GM19035 (cell line): Measurements from ENCODE around the gene ORC5.
"Not testable (repeated sequence)": the region's sequence is repeated elsewhere in the genome, so short reads cannot be mapped to it uniquely, and the experiment has no call there.

Experiments
- ATAC-seq: cut with Tn5 transposase; IDR thresholded peaks from one replicate; pipeline ENCODE4 v1.9.1; 2021; ENCODE audit not compliant: unreplicated experiment

The ORC5 gene

DNA sequence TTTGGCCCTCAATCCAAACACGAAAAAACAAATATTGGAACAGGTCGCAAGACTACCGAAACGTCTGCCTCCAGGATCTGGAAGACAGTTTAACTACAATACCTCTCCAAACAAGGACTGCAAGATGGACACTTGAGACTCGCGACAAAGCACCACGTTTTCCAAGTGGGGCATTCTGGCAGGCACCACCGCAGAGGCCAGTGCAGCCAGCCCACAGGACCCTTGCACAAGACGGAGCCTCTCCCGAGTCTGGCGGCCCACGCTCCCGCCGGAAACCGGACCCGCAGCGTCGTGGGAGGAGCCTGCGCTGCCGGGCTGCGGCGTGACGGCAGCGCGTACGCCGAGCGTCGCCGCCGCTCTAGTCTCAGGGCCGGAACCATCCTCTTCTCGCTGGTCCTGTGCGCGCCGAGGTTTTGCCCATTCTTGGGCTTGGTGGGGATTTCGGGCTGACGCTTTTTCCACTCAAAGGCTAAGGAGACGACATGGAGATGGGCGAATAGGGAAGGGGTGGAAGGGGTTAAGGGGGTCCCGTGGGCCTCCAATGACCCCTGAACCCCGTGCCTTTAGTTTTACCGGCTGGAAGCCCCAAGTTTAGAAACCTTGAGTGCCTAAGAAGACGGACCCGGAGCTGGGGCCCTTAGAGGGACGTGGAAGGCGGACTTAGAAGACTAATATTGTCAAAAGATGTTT lies at the start of gene ORC5:
Gene ORC5, minus strand, starts transcription at position 283 of the 690 bp plus-strand sequence. Its CDS starts 109 bp downstream, at position 174.
- ATAC-seq, result peak; percentile 100

DNA sequence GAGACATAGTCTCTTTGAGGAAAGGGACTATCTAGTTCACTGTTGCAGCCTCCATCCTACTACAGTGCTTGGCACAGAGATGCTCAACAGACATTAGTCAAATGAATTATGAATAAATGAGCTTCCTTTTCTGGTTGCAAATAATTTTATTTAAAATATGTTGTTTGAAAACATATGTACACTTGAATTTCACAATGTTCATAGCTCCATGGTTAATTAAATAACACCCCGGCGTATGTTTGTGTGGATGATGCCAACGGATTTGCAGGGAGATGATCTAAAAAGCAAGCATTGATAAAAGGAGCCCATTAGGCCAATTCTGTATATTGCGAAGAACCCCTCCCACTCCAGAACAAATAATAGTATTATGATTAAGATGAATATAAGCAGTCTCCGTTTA lies 47.8 kb upstream of the ORC5 start:
- ATAC-seq, result no peak

- ATAC-seq, result no peak
These were observed 47.4 kb upstream of the ORC5 start for GRCh38 chr7:104255194-104255593.

DNA sequence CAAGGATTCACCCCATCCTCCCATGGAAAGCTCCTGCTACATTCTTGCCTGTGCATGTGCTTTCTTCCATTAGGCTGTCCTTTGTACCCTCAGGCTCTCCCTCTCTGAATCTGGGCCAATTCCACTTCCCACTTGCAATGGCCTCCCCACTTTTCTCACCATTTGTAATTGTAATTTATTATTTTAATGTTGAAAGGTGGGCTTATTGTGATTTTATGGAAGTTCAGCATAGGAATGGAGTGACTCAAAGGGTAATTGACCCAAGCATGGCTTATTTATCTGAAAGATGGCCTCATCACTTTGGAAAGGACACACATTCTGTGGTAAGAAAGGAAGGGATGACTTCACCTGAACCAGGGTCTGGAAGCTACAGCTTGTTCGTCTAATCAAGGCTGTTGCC lies 46.9 kb upstream of the ORC5 start:
- ATAC-seq, result no peak

DNA sequence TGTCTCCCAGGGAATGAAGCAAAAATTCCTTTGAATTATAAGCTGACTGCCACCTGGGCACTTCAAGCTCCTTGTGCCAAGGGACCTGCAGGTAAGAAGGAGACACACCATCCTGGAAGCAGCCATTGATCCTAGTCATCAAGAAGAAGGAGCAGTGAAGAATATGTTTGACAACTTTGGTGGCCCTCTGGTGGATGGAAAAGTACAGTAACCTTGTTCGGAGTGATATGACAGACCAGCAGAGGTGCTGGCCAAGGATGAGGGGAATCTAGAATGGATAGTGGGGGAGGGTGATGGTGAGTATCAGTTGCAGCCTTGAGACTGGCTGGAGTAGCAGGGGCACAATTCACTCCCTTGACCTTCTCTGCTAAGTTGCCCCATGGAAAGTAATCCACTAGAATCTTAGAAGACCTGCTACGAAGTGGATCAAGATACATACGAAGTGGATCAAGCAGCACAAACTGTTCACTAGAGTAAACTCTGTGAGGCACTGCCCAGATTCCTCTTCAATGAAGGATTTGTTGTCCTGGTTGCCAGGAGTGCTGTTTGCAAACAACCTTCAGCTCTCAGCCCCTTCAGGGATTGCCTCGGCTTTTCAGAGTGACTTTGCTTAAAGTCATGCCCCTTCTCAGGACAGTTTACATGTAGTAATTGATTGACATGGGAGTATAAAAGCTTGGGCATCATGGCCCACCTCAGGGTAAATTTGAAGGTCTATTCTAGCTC lies 44.8 kb upstream of the ORC5 start:
- ATAC-seq, result no peak

DNA sequence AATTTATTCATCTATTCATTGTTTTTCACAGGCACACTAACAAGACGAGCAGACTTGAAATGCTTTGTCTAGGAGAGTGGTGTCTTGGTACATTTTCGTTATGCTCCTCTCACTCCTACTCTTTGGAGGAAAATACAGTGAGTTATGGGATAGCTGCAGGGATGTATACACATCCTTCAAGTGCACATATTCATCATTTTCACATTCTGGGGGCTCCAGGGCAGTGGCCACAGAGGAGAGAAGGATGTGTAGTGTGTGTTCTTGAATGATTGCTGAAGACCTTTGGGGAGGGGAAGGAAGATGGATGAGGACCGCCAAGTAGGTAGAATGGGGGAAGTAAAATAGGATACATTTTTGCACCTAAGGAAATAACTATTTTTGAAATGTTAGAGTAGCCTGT lies 34.8 kb upstream of the ORC5 start:
- ATAC-seq, result no peak

DNA sequence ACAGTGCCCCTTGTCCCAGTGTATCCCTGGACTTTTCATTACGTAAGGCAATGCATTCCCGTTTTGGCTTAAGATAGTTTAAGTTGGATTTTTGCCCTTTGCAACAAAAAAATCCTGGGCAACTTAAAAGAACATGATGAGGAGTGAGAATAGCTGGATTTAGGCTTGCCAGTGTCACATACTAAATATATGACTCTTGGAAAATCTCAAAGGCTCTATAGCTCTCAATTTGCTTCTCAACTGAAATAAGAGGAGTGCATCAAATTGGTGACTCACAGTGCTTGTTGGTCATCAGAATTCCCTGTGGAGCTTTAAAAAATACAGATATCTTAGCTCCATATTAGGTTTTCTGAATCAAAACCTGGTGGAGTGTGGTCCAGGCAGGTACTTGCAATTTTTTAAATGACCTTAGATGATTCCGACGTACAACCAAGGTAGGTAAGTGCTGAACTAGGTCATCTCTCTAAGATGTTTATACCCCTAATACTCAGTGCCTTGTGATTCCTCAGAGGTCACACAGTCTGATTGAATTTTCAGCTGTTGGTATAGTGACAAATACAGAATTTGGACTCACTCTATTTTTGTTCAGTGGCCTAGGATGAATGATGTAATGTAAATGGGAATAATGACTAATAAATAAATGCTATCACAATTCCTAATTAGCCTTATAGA lies 33.9 kb upstream of the ORC5 start:
- ATAC-seq, result no peak

- ATAC-seq, result no peak
These were observed 33.3 kb upstream of the ORC5 start for GRCh38 chr7:104241135-104241534.

- ATAC-seq, result no peak
These were observed 32.6 kb upstream of the ORC5 start for GRCh38 chr7:104240401-104240800.

DNA sequence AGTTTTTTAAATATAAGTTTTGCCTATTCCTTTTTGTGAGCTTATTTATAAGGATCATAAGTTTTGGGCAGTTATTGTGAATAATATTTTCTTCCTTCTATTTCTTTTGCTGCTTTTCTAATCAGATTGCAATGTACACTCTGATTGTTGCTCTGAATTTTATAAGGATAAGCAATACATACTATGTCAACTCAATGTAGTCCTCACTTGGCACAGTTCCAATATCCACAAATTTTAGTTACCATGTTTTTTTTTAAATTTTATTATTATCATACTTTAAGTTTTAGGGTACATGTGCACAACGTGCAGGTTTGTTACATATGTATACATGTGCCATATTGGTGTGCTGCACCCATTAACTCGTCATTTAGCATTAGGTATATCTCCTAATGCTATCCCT lies 27.2 kb upstream of the ORC5 start:
- ATAC-seq, result not testable (repeated sequence)

DNA sequence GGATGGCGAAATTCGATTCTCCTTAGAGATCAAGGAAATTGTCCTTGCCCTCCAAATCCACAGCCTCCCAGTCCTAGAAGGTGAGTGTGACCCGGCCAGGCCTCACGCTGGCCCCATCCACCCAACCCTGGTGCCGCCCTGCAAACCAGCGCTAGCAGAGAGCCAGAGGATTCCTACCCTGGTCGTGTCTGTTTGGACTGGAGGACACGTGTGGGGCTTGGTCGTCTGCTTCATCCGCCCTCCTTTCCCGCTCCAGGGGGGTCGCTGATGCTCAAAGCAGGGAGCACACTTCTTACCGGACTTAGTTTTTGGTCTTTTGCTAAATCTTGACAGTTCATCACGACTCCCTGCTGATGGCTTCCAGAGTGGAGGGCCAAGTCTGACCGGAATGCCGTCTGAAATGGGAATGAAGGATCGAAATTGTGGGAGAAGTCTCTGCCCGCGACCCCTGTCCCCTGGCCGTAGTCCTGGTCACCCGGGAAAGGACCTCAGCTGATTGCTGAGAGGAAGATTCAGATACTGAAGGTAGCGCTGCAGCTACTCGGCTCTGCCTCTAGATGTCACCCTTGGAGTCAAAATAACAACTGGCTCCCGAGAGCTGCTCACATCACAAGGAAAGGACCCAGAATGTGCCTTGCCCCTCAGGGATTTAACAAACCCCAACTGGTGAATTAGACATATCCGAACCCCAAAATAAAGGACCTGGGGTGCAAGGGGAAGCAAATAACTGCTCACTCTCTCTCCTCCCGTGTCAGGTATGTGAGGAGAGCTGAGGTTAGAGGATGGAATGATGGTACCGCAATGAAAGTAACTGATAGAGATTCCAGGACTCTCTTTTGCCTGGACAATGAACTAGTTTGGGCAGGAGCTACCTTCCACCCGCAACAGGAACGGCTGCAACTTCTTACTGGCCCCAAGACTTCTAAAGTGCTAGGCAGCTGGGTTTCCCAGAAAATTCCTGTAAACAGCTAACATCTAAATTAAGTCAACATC lies 23.5 kb upstream of the ORC5 start:
- ATAC-seq, result peak; percentile 96

DNA sequence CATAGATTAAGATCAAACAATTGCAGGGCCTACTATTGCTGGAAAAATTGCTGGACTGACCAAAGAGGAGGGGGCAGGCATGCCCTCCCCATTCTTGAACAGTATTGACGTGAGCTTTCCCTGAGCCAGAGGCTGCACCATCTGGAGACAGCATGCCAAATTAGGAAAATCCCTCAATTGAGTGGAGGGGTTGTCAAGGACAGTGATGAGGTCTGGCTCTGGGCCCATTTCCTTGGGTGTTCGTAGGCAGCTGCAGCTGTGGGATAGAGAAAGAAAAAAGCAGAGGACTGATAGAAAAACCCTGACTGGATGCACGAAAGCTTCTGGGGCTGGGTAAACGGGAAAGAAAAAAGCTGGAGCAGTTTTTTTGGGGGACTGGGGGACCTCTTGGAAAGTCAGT lies 22.8 kb upstream of the ORC5 start:
- no peak for ATAC-seq

DNA sequence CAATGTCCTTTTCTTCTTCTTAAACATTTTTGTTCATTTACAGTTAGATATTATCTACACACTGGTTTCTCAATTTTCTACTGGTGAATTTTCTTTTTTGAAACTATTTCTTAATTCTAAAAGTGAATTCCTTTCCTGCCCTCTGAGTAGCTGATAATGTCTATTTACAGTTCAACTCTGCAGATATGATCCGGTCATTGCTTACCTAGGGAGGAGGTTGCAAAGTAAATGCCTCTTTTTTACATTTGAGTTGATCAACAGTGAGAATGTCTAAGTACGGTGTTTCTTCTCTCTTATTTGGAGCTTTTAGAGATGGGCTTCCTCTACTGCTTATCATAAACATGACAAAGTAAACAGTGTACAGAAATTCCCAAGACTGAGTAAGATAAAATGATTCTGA lies 20.6 kb upstream of the ORC5 start:
- ATAC-seq, result no peak

GRCh38 chr7:104225451-104225850 lies 17.6 kb upstream of the ORC5 start:
- ATAC-seq, result no peak

GRCh38 chr7:104217620-104218019 lies 9.8 kb upstream of the ORC5 start:
- no peak for ATAC-seq

GRCh38 chr7:104209063-104209462 lies 1.2 kb upstream of the ORC5 start:
- ATAC-seq, result no peak

DNA sequence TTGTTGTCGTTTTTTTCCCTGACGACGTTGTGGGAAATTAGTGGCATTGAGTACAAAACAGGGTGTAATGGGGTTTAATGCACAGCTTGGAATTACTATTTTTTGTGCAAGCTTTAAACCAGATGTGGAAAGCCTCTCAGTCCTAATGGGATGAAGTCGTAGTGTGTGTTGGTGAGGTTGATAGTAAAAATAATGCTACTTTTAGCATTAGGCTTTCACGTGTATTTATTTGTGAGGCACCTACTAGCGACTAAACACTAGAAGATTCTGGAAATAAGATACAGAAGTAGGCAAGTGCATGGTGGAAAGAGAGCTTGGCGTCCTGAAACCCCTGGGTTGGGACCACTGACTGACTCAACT lies 588 bp upstream of the ORC5 start:
- ATAC-seq, result no peak

DNA sequence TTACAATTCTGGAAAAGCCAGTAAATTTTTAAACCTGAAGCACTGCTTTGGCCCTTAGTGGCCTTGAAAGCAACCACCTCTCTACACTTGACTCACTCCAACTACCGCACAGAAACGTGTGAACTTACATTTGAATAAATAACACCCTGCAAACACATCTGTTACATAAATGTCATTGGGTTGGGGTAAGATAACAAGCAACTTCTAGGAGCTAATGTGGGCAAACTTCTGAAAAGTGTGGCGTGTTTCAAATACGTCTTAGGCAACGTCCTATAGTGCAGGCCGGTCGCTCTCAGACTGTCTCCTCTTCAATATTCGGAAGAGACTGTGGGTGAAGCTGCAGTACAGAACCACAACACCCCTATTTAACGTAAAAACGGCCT lies 474 bp downstream of the ORC5 start:
- peak; percentile 36 for ATAC-seq

GRCh38 chr7:104206841-104207240 lies 972 bp downstream of the ORC5 start:
- no peak for ATAC-seq

- no peak for ATAC-seq
These were observed 9.0 kb downstream of the ORC5 start for GRCh38 chr7:104198673-104199278.

DNA sequence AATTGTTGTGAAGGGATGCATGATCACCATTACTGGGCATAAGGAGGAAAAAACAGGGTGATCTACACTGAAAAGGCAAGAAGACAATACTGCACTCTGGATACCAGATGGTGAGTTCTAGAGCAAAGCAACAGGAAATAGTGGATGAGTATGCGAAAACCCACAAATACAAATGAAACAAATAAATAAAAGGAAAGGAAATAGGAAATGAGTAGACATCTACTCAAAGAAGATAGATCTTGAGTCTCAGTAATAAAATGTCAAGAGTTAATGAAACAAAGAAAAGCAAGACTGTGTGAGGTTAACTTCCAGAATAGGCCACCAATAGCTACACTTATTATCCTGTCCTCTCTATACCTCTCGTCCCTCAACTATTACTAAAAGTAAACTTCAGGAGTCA lies 11.7 kb downstream of the ORC5 start:
- ATAC-seq, result no peak
